ENCODE data around the gene ASXL2.
"Not testable (repeated sequence)": the region's sequence is repeated elsewhere in the genome, so short reads cannot be mapped to it uniquely, and the experiment has no call there.

DNA sequence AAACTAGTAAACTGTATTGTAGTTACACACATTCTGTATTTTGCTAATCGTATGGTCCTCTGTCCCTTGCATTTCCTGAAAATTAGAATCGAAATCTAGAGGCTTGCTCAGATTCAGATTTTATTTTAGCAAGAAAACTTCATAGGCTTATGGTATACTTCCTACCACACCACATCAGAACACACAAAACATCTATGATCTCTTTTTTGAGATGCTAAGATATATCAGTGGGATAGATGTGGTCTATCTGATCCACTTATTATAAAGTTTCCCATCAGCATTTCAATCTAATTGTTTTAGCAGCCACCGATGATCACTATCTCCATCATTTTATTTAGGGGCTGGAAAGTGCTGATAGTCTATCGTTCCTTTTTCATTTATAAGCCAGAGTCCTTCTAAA lies 27.9 kb downstream of the ASXL2 start:
- TF ChIP-seq, protein P1, sequence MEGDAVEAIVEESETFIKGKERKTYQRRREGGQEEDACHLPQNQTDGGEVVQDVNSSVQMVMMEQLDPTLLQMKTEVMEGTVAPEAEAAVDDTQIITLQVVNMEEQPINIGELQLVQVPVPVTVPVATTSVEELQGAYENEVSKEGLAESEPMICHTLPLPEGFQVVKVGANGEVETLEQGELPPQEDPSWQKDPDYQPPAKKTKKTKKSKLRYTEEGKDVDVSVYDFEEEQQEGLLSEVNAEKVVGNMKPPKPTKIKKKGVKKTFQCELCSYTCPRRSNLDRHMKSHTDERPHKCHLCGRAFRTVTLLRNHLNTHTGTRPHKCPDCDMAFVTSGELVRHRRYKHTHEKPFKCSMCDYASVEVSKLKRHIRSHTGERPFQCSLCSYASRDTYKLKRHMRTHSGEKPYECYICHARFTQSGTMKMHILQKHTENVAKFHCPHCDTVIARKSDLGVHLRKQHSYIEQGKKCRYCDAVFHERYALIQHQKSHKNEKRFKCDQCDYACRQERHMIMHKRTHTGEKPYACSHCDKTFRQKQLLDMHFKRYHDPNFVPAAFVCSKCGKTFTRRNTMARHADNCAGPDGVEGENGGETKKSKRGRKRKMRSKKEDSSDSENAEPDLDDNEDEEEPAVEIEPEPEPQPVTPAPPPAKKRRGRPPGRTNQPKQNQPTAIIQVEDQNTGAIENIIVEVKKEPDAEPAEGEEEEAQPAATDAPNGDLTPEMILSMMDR (conservative IDR thresholded peaks at IDR 0.05; ENCODE audit: low read depth, low read length) = not testable (repeated sequence)
- not testable (repeated sequence) for TF ChIP-seq EZH2 (IDR thresholded peaks at IDR 0.05; ENCODE audit: borderline replicate concordance, low read depth, low read length, poor library complexity, severe bottlenecking)
